ENCODE results near the gene TCN2. TPM values are rescaled to one million over a fixed set of nuclear protein-coding genes. Genes with fewer than 3 reads are reported as not detected.
A peak's percentile ranks its signal among the peaks of the same experiment; 100 is the strongest.

The TCN2 gene
- total and polyA plus RNA-seq, 2 of the 4 experiments (the other 2 are of a cell fraction) = 1.3 to 3.6 TPM

- TF ChIP-seq RFX5 (IDR thresholded peaks at IDR 0.05; ENCODE audit: low read depth, low read length) = no peak
- TF ChIP-seq MXI1 (IDR thresholded peaks at IDR 0.05; ENCODE audit: borderline replicate concordance, low read depth, low read length) = no peak
- TF ChIP-seq MAZ (IDR thresholded peaks at IDR 0.05; ENCODE audit: borderline replicate concordance, low read depth, low read length) = peak; percentile 86; the same call in 1 of the 2 replicates
- TF ChIP-seq NFE2L2 (IDR thresholded peaks at IDR 0.05; ENCODE audit: low read depth, low read length) = no peak
Measured at GRCh38 chr22:30635273-30636225, 28.6 kb downstream of the TCN2 start, which contains the start of gene SLC35E4 (continued).
